ENCODE measurements around the gene CAPZB.
A peak's percentile ranks its signal among the peaks of the same experiment; 100 is the strongest.
"Not testable (repeated sequence)": the region's sequence is repeated elsewhere in the genome, so short reads cannot be mapped to it uniquely, and the experiment has no call there.

The CAPZB gene

DNA sequence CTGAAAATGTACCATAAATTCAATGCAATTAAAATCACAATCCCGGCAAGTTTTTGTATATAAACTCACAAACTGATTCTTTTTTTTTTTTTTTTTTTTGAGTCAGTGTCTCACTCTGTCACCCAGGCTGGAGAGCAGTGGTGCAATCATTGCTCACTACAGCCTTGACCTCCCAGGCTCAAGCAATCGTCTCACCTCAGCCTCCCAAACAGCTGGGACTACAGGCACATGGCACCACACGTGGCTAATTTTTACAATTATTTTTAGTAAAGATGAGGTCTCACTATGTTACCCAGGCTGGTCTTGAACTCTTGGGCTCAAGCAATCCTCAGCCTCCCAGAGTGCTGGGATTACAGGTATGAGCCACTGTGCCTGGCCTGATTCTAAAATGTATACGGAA lies 12.1 kb upstream of the CAPZB start:
- not testable (repeated sequence) for DNase-seq (ENCODE audit: low read depth)

- no peak for DNase-seq (ENCODE audit: low read depth)
Observed at GRCh38 chr1:19496527-19496874, 11.2 kb upstream of the CAPZB start.

GRCh38 chr1:19495799-19496526 lies 10.6 kb upstream of the CAPZB start:
- DNase-seq (ENCODE audit: low read depth), result no peak

- no peak for DNase-seq (ENCODE audit: low read depth)
Observed at GRCh38 chr1:19495000-19495656, 9.8 kb upstream of the CAPZB start.

GRCh38 chr1:19493547-19493946 lies 8.2 kb upstream of the CAPZB start:
- DNase-seq (ENCODE audit: low read depth), result no peak

DNA sequence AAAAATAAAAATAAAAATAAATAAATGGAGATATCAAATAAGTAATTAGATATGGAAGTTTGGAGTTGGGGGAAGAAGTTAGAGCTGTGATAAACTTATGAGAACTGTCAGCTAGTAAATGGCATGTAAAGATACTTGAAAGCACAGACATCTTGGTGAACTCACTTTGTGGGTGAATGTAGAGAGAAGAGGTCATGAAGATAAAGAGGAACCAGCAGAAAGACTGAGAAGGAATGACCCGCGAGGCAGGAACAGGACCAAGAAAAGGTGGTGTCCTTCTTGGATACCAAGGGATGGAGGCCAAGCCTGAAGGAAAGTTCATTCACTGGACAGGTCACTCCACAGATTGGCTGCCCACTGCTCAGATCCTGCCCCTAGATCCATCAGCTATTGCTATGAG lies 4.7 kb upstream of the CAPZB start:
- no peak for DNase-seq (ENCODE audit: low read depth)

DNA sequence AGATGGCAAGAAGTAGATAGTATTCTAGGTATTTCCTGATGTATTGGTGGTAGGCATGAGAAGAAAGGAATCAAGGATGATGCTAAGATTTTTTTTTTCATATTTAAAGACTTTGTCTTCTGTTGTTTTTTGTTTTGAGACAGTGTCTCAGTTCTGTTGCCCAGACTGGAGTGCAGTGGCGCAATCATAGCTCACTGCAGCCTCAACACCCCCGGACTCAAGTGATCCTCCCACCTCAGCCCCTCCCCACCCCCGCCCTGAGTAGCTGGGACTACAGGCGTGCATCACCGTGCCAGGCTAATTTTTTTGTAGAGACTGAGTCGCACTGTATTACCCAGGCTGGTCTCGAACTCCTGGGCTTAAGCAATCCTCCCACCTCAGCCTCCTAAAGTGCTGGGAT lies 2.8 kb upstream of the CAPZB start:
- DNase-seq (ENCODE audit: low read depth), result peak; percentile 49

DNA sequence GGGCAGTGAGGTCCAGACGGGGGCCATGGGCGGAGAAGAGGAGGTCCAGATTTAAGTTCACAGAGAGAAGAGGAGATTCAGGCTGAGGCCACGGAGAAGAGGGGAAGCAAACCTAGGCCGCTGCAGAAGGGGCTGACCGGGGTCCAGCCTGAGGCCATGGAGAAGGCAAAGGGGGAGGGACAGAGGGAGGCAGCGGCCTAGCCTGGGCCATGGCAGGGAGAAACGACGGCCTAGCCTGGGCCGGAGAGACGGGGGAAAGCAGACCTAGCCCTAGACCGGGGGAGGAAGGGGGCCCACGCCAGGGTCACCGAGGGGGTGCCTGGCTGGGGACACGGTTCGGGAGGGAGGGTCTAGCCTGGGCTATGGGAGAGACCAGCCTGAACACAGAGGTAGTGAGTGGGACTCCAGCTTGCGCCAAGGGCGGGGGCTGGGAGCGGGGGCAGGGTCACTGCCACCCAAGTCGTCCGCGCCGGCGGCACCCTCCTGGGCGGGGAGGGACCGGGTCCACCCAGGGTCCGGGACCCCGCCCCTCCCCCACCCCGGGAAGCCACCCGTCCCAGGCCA lies 459 bp downstream of the CAPZB start:
- DNase-seq (ENCODE audit: low read depth), result no peak

GRCh38 chr1:19484338-19484797 lies 971 bp downstream of the CAPZB start:
- DNase-seq (ENCODE audit: low read depth), result no peak

DNA sequence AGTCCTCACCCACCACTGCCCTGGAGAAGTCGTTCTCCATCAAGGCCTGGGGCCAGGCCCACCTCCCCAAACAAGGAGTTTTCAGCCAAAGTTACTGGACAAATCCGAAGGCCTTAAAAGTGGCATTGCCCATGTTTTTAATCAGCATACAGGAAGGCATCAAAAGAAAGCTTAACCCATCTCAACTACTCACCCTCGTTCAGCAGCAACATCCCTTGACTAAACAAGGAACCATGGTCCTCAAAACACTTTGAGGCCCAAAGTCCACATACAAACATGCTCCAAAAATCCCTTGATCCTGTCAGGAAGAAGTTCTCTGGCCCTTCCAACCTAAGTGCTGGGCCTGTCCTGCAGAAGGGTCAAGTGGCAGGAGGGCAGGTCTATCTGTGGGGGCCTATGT lies 1.6 kb downstream of the CAPZB start:
- DNase-seq (ENCODE audit: low read depth), result no peak

- no peak for DNase-seq (ENCODE audit: low read depth)
Observed at GRCh38 chr1:19483261-19483660, 2.1 kb downstream of the CAPZB start.

DNA sequence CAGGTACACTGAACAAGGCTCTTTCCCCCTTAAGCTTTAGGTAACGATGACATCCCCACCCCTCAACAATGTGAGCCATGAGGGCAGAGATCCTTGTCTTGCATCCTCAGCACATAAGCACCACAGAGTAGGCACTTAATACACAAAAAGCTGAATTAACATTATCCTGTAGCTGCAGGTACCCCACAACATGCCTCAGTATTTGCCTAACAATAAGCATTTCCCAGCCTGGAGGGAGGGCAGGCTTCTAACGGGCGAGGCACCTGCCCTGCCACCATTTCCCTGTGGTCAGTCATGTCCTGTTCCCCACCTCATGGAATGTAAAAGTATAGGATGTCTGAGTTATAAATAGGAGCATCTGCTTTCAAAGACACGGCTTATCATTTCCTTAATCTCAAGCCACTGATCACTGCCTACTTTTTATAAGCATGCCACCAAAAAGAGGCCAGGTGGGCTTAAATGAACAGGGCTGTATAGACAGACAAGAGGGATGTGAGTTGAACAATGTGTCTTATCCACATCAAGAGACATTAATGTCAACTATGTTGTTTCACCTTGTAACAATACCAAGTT lies 3.4 kb downstream of the CAPZB start:
- DNase-seq (ENCODE audit: low read depth), result no peak

DNA sequence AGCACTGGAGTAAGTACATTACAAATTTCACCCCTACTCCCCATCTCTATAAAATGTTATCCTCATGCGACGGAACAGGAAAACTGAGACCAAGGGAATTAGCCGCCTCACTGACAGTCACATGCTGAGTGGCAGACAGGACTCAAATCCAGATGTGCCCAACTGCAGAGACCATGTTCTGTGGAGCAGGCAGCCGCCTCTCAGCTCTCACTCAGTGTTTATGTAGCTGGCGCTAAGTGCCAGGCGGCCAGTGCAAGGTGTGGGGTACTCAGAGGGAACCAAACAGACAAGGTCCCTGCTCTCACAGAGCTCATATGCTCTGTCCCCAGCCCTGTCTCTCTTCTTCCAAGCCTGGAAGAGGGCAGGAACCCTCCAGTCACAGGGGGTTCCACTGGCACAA lies 5.1 kb downstream of the CAPZB start:
- no peak for DNase-seq (ENCODE audit: low read depth)

DNA sequence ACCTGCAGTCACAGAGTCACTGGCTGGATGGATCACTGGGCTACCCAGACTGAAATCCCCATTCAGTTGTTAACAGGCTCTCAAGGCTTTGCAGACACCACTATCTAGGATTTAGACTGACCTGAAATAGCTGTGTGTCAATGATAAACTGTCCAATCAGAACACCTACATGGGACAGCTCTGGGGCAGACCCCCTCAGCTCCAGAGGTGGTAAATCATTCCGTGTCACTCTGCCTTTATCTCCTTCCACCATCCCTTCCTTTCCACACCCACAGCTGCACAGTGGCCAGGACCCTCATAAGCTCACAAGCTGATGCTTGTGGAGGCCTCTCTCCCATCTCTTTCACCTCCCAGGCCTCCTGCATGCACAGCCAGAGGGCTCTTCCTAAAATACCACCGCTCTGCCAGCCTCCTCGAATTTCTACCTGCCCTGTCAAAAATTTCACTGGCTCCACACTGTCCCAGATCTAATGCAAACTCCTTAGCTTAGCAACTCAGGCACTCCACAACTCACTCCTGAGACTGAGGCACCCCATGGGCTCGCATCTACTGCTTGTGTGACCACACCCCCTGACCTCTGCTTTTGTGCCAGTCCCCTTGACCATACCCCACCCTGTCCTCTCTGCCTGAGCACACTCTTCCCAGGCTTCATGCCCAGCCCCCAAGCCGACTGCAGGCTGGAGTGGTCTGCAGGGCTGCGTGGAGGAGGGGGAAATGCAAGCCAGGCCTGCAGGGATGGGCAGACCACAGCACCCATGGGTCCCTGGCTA lies 5.8 kb downstream of the CAPZB start:
- DNase-seq (ENCODE audit: low read depth), result no peak

GRCh38 chr1:19478322-19478721 lies 7.0 kb downstream of the CAPZB start:
- no peak for DNase-seq (ENCODE audit: low read depth)

DNA sequence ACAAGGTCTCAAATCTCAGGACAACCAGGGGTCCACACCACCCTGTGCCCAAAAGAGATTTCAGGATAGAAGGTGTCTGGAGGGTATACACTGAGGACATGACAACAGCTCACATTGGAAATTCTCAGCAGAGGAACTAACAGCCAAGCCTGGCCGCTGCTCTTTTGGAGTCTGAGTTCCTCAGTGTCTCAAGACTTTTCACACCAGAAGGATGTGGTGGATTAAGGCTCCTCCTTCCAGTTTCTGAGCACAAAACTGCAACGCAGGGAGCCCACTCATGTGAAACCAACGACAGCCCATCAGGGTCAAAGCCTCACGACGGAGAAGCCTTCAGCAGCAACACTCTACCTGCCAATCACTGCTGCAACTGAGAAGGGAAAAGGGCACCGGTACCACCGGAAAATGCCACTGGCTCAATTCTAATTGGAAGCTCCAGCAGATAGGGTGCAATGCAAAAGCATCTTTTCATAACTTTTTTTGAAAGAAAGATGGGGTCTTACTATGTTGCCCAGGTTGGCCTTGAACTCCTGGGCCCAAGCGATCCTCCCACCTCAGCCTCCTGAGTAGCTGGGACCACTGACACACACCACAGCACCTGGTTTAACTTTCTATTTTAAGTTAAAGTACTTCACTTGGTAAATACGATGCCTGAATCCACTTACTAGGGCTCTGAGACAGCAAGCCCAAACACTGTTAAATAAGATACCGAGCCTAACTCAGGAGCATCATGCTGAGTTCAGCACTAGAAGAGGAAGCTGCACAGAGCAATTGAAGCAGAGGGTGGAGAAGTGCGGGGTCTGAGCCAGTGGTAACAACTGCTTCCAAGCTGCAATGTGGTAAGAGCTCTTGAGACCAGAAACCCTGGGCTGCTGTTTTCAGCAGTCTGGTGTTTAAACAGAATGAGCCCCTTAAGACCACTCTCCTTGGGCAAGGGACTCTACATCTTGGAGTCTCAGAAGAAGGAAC lies 7.8 kb downstream of the CAPZB start:
- DNase-seq (ENCODE audit: low read depth), result no peak

DNA sequence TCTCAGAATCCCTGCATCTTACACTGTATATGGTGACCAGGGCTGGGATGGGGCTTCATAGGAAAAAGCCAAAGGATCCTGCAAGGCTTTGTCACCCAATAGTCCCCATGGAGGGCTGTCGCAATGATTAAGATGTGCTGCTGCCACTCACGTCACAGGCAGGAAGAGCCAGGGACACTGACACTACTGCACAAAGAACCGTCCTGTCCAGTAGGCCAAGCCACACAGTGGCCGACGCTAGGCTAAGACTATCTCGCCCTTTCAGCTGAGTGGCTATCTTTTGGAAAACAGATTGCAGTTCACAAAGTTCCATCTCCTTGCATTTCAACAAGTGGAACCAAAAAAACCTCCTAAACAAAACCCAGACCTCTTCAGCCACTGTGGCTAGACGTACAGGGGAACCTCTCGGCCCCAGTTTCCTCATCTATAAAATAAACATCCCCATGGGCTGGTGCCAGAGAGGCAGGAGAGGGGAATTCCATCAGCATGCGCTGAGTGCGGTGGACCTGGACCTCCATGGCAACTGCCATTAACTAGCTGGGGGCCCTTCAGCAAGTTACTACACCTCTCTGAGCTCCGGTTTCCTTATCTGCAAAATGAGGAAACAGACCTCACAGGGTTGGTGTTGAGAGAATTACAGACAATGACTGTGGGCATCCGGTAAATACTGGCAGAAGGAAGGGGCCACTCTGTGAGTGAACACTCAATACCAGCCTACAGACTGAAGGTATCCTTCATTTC lies 8.7 kb downstream of the CAPZB start:
- peak; percentile 88 for DNase-seq (ENCODE audit: low read depth)

- DNase-seq (ENCODE audit: low read depth), result no peak
Observed at GRCh38 chr1:19475296-19475695, 10.0 kb downstream of the CAPZB start.

DNA sequence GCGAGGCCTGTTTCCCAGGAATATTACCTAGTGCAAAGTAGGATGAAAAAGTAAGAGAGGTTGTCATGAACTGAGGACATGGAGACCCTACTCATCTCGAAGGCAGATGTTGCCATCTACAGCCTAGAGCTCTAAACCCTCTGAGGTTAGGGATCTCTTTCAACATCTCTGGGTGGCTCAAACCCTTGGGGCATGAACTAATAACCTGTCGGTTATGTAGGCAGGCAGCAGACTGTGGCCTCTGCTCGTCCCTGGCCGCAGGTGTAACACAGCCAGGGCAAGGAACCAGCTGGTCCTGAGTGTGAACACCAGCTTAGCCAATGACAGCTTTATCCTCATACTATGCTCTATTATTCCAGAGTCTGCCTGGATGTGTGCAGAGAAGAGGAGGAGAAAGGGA lies 13.2 kb downstream of the CAPZB start:
- DNase-seq (ENCODE audit: low read depth), result no peak

DNA sequence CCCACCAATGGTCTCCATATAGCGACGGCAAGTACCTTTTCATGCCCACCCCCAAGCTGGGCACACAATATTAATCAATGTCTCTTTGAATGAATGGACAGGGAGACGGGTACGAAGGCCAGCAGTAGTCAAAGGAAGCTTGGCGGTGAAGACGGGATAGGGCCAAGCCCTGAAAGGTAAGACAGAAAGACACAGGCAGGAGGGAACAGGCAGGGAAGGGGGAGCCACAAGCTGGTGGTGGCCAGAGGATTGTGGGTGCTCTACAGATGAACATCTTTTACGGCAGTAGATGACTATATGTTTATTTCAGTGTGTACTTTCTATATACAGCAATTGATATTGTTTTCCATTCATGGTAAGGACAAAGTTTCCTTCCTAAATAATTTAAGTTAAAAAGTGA lies 16.3 kb downstream of the CAPZB start:
- no peak for DNase-seq (ENCODE audit: low read depth)

Data from iris pigment epithelial cell (primary cell).